ENCODE results near the gene DNAH9.

DNA sequence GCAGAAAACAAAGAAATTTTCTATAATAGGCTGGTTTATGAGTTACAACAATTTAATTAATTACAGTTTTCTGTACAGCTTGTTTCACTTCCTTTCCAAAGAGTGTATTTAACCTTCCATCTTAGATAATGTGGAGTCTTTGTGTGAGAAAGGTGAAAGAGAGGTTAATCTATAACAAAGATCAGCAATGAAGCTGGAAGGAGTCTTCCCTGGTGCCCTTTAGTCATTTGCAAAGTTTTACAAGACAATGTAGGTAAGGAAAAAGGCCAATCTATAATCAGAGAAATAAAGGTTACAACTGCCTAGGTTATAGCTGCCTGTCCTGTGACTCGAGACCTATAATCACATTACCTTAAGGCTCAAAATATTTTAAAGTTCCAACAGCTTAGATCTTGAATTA, 257.0 kb downstream of the DNAH9 start:
- TF ChIP-seq, protein P1, sequence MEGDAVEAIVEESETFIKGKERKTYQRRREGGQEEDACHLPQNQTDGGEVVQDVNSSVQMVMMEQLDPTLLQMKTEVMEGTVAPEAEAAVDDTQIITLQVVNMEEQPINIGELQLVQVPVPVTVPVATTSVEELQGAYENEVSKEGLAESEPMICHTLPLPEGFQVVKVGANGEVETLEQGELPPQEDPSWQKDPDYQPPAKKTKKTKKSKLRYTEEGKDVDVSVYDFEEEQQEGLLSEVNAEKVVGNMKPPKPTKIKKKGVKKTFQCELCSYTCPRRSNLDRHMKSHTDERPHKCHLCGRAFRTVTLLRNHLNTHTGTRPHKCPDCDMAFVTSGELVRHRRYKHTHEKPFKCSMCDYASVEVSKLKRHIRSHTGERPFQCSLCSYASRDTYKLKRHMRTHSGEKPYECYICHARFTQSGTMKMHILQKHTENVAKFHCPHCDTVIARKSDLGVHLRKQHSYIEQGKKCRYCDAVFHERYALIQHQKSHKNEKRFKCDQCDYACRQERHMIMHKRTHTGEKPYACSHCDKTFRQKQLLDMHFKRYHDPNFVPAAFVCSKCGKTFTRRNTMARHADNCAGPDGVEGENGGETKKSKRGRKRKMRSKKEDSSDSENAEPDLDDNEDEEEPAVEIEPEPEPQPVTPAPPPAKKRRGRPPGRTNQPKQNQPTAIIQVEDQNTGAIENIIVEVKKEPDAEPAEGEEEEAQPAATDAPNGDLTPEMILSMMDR (IDR thresholded peaks at IDR 0.05 in 4 of 5, conservative IDR thresholded peaks at IDR 0.05 in 1 of 5): no peak
- no peak for TF ChIP-seq POLR2A (IDR thresholded peaks at IDR 0.05)

Measured in gastrocnemius medialis (tissue), 4 donors.